T-helper 2 cell treated with Interferon-gamma antibody and Interleukin-4, amounts not matched to agents 100 ng/mL and 5 ng/mL, for 36 hours (primary cell): ENCODE measurements around the gene CDHR3. TPM values are rescaled to one million over a fixed set of nuclear protein-coding genes. Genes with fewer than 3 reads are reported as not detected.

Source experiments
- intact Hi-C: fragments of 100-400 bp; cut with micrococcal nuclease; formaldehyde crosslinking; loops from one replicate; pipeline ENCODE4 v1.15.1; 2023
- total RNA-seq: library from RNA; stranded (reverse); gene quantifications from 2 replicates; pipeline ENCODE4 v1.2.3, GENCODE V29; 2022

CDHR3 gene
- total RNA-seq, 1 donor from 2014 or later: 2.7 TPM

GRCh38 chr7:106021151-106022067, 58.3 kb downstream of the CDHR3 start:
- intact Hi-C loops: loop anchor here (1.0 to 10.0 kb wide), 12 partner anchors 12 to 1079 kb away; partner anchors contain the start of genes ATXN7L1, NAMPT and SYPL1

GRCh38 chr7:106022193-106022821, 59.2 kb downstream of the CDHR3 start:
- intact Hi-C loops: loop anchor here (1.0 to 10.0 kb wide), 12 partner anchors 13 to 1080 kb away; partner anchors contain the start of genes ATXN7L1, NAMPT and SYPL1

- intact Hi-C loops: loop anchor here (2.0 to 10.0 kb wide), 6 partner anchors 47 to 1081 kb away; partner anchors contain the start of gene ATXN7L1
These were observed 60.6 kb downstream of the CDHR3 start for GRCh38 chr7:106023369-106024322.

- intact Hi-C loops: loop anchor here (10.0 kb wide), 1 partner anchor 101 kb away; no protein-coding TSS in a partner anchor
These were observed 63.0 kb downstream of the CDHR3 start for GRCh38 chr7:106026101-106026500.

- intact Hi-C loops: loop anchor here (10.0 kb wide), 1 partner anchor 105 kb away; no protein-coding TSS in a partner anchor
These were observed 66.4 kb downstream of the CDHR3 start for GRCh38 chr7:106029451-106029850.

- intact Hi-C loops: loop anchor here (10.0 kb wide), 1 partner anchor 105 kb away; no protein-coding TSS in a partner anchor
These were observed 66.9 kb downstream of the CDHR3 start for GRCh38 chr7:106029941-106030340.

GRCh38 chr7:106031300-106032035, 68.4 kb downstream of the CDHR3 start:
- intact Hi-C loops: no loop called here

GRCh38 chr7:106032295-106032694, 69.2 kb downstream of the CDHR3 start:
- intact Hi-C loops: no loop called here

GRCh38 chr7:106033735-106034134, 70.7 kb downstream of the CDHR3 start:
- intact Hi-C loops: no loop called here

GRCh38 chr7:106034383-106034782, 71.3 kb downstream of the CDHR3 start:
- intact Hi-C loops: no loop called here

- intact Hi-C loops: no loop called here
These were observed 72.5 kb downstream of the CDHR3 start for GRCh38 chr7:106035568-106035967.

GRCh38 chr7:106036004-106036403, 72.9 kb downstream of the CDHR3 start:
- intact Hi-C loops: no loop called here

GRCh38 chr7:106037489-106038176, 74.6 kb downstream of the CDHR3 start:
- intact Hi-C loops: no loop called here

- intact Hi-C loops: no loop called here
These were observed 75.2 kb downstream of the CDHR3 start for GRCh38 chr7:106038289-106038688.

- intact Hi-C loops: no loop called here
These were observed 75.9 kb downstream of the CDHR3 start for GRCh38 chr7:106038916-106039315.

GRCh38 chr7:106039486-106040060, 76.5 kb downstream of the CDHR3 start:
- intact Hi-C loops: no loop called here

GRCh38 chr7:106041140-106041717, 78.2 kb downstream of the CDHR3 start:
- intact Hi-C loops: no loop called here

- intact Hi-C loops: loop anchor here (1.0 to 2.0 kb wide), 4 partner anchors 20 to 390 kb away; no protein-coding TSS in a partner anchor
These were observed 79.1 kb downstream of the CDHR3 start for GRCh38 chr7:106042196-106042611.

- intact Hi-C loops: no loop called here
These were observed 82.1 kb downstream of the CDHR3 start for GRCh38 chr7:106045139-106045538.
